K562 (cell line): ENCODE data around the gene ANKMY1. TPM values are rescaled to one million over a fixed set of nuclear protein-coding genes. Genes with fewer than 3 reads are reported as not detected.

Experiments
- ATAC-seq: fragments of 200-7000 bp; cut with Tn5 transposase; 3 replicates; pipeline ENCODE4 v1.9.1; 2020; ENCODE audit warnings: moderate library complexity
- BruUV-seq: library from RNA; stranded (reverse); fragments of 400-500 nt; replicated peaks from 2 replicates; lab custom pipeline; 2021; lab: Mats Ljungman, UMichigan
- CTCF ChIA-PET: fragments of 300-600 bp; formaldehyde crosslinking; extraction: SDS; loops from one replicate; lab custom pipeline; 2021; ENCODE audit warnings: low intra/inter-chr PET ratio; lab: Yijun Ruan, JAX
- POLR2A ChIA-PET: fragments of 300-600, 350-650 bp; sonication (Branson Sonifier 250); formaldehyde crosslinking; extraction: SDS; loops from one replicate; lab custom pipeline; 2021; ENCODE audit warnings: antibody characterized with exemption, inconsistent platforms; lab: Yijun Ruan, JAX
- DNase-seq, 4 experiments: peaks; one replicate each; pipeline versions ENCODE4 v3.0.0 to v3.0.0-alpha.2; 2011 to 2018; ENCODE audit warnings: low spot score in 3 of 4, mixed read lengths in 3 of 4; ENCODE audit errors: extremely low read depth in 1 of 4
- FAIRE-seq: peaks from 2 replicates; lab custom pipeline; 2011; peaks lifted over from hg19 to GRCh38; lab: Jason Lieb, UNC
- H2AFZ ChIP-seq: 2 replicates; pipeline ENCODE4 v1.6.0; 2011; ENCODE audit warnings: low read depth, low read length, control low read depth, inconsistent platforms
- H3K27ac ChIP-seq: fragments of 200-600 bp; 3 replicates; pipeline ENCODE4 v1.8.0; 2011; ENCODE audit warnings: low read depth, mild to moderate bottlenecking, control low read depth, inconsistent platforms, low read length, moderate library complexity, mixed read lengths; ENCODE audit errors: extremely low read depth
- H3K27me3 ChIP-seq, 2 experiments: fragments of 300-600 bp in 1 of 2; 2 replicates in 1 of 2; 3 replicates in 1 of 2; pipeline versions ENCODE4 v1.6.0 to v1.8.0; 2011; ENCODE audit warnings: inconsistent platforms in 2 of 2, low read length in 2 of 2, mild to moderate bottlenecking in 1 of 2, mixed read lengths in 1 of 2, moderate library complexity in 1 of 2; ENCODE audit not compliant: control insufficient read depth in 2 of 2, insufficient read depth in 2 of 2
- H3K36me3 ChIP-seq: fragments of 300-600 bp; 3 replicates; pipeline ENCODE4 v1.8.0; 2011; ENCODE audit warnings: mild to moderate bottlenecking, low read length, inconsistent platforms; ENCODE audit not compliant: control insufficient read depth, insufficient read depth
- H3K4me1 ChIP-seq, 2 experiments: fragments of 200-600 bp in 1 of 2; replicated peaks in 1 of 2; 2 replicates in 1 of 2; 3 replicates in 1 of 2; pipeline versions ENCODE4 v1.5.1 to v1.8.0; 2011; ENCODE audit warnings: inconsistent platforms in 2 of 2, low read length in 2 of 2, mild to moderate bottlenecking in 1 of 2, mixed read lengths in 1 of 2, moderate library complexity in 1 of 2; ENCODE audit not compliant: control insufficient read depth in 2 of 2, insufficient read depth in 2 of 2
- H3K4me2 ChIP-seq: 2 replicates; pipeline ENCODE4 v1.6.1; 2011; ENCODE audit warnings: low read length, control low read depth, inconsistent platforms, mixed read lengths; ENCODE audit not compliant: insufficient read depth
- H3K4me3 ChIP-seq: fragments of 200-600 bp; sonication (generic), shearing (Covaris generic); 2 replicates; pipeline ENCODE4 v1.5.1; 2016; ENCODE audit warnings: control low read depth, inconsistent platforms
- H3K79me2 ChIP-seq: fragments of 200-600 bp; 3 replicates; pipeline ENCODE4 v1.8.0; 2011; ENCODE audit warnings: low read length, inconsistent platforms; ENCODE audit not compliant: control insufficient read depth, insufficient read depth
- H3K9ac ChIP-seq, 2 experiments: 2 replicates each; pipeline versions ENCODE4 v1.6.0 to v1.6.1; 2011; ENCODE audit warnings: low read depth in 2 of 2, low read length in 2 of 2, control low read depth in 1 of 2, inconsistent platforms in 1 of 2, mild to moderate bottlenecking in 1 of 2, mixed read lengths in 1 of 2; ENCODE audit not compliant: insufficient read depth in 1 of 2
- H3K9me1 ChIP-seq: one replicate; pipeline ENCODE4 v1.6.0; 2011; ENCODE audit warnings: inconsistent platforms, mild to moderate bottlenecking, low read length, moderate library complexity; ENCODE audit not compliant: control insufficient read depth, insufficient read depth
- H3K9me3 ChIP-seq: replicated peaks from 2 replicates; pipeline ENCODE4 v1.5.1; 2011; ENCODE audit warnings: low read depth, low read length, inconsistent platforms; ENCODE audit not compliant: control insufficient read depth, insufficient read depth
- H4K20me1 ChIP-seq: replicated peaks from 2 replicates; pipeline ENCODE4 v1.6.1; 2011; ENCODE audit warnings: low read length, inconsistent platforms, mixed read lengths; ENCODE audit not compliant: control insufficient read depth, insufficient read depth
- BRD9 ChIP-seq: fragments of 450-650 bp; IDR thresholded peaks from 2 replicates; pipeline ENCODE4 v1.6.1; 2018; ENCODE audit warnings: low read depth; ENCODE audit not compliant: partially characterized antibody
- ETV5 ChIP-seq: sonication (generic); formaldehyde crosslinking; IDR thresholded peaks from 2 replicates; pipeline ENCODE4 v1.4.0; 2020; ENCODE audit warnings: low read depth, mild to moderate bottlenecking, missing genetic modification reagents
- FOSL1 ChIP-seq: fragments of 200-800 bp; sonication (Bioruptor generic); conservative IDR thresholded peaks from 2 replicates; pipeline ENCODE4 v1.6.1; 2016; ENCODE audit warnings: missing genetic modification characterization, missing compliant biosample characterization
- HOXB6 ChIP-seq: fragments of 250-450 bp; sonication (Bioruptor Pico); IDR thresholded peaks from 2 replicates; pipeline ENCODE4 v1.5.1; 2022; ENCODE audit warnings: mild to moderate bottlenecking, borderline replicate concordance
- MNT ChIP-seq, 2 experiments: fragments of 450-650 bp; conservative IDR thresholded peaks; 2 replicates each; pipeline ENCODE4 v1.6.1; 2017; ENCODE audit warnings: mild to moderate bottlenecking in 2 of 2, moderate library complexity in 2 of 2
- NCOR1 ChIP-seq: fragments of 450-650 bp; IDR thresholded peaks from 2 replicates; pipeline ENCODE4 v1.6.1; 2016; ENCODE audit warnings: mild to moderate bottlenecking, moderate library complexity
- POLR3G ChIP-seq: IDR thresholded peaks from 2 replicates; pipeline ENCODE4 v1.6.1; 2011; ENCODE audit not compliant: insufficient read length, insufficient replicate concordance; ENCODE audit errors: extremely low read depth
- TEAD2 ChIP-seq: fragments of 450-650 bp; IDR thresholded peaks from 2 replicates; pipeline ENCODE4 v1.6.1; 2016; ENCODE audit warnings: missing genetic modification characterization, control low read depth, missing compliant biosample characterization
- ZNF124 ChIP-seq: sonication (generic); formaldehyde crosslinking; IDR thresholded peaks from 2 replicates; pipeline ENCODE4 v1.8.1; 2022; ENCODE audit warnings: missing genetic modification reagents
- ZNF133 ChIP-seq: fragments of 250-450 bp; sonication (Bioruptor Pico); IDR thresholded peaks from 2 replicates; pipeline ENCODE4 v1.4.0; 2020; ENCODE audit warnings: mild to moderate bottlenecking
- ZNF511 ChIP-seq: sonication (generic); formaldehyde crosslinking; IDR thresholded peaks from 2 replicates; pipeline ENCODE4 v1.8.0; 2022; ENCODE audit warnings: mild to moderate bottlenecking, missing genetic modification reagents
- WGBS: fragments of 100-300 bp; shearing (Covaris generic); methylation state at CpG from one replicate; pipeline ENCODE4 v1.1.6; 2016; ENCODE audit warnings: low coverage, mixed read lengths; ENCODE audit not compliant: insufficient coverage; ENCODE audit errors: missing lambda C conversion rate; 5-methylcytosine and 5-hydroxymethylcytosine counted together
- in situ Hi-C: fragments of 300-500 bp; cut with MboI; formaldehyde crosslinking; loops from 4 replicates; pipeline ENCODE4 v1.15.0; 2018; ENCODE audit warnings: inconsistent platforms, mixed read lengths
- intact Hi-C: fragments of 100-400 bp; cut with micrococcal nuclease; formaldehyde crosslinking; loops from 2 replicates; pipeline ENCODE4 v1.14.2; 2022
- polyA plus RNA-seq, 8 experiments: library from polyadenylated mRNA; depleted of rRNA in 4 of 8; stranded (reverse) in 5 of 8; unstranded in 3 of 8; fragments of >200 nt; fragmentation: Nextera tagmentation in 2 of 8; fragmentation: Illumina TruSeq in 1 of 8; extraction: Ambion mirVana in 2 of 8; extraction: Trizol in 1 of 8; gene quantifications; 2 replicates each; pipeline versions ENCODE4 v1.2.1 to v1.2.3, GENCODE V29; 2011 to 2014; ENCODE audit warnings: inconsistent platforms in 1 of 8, missing spikeins in 1 of 8
- total RNA-seq, 7 experiments: library from RNA; depleted of rRNA in 6 of 7; stranded (reverse); fragments of >200 nt in 6 of 7; fragmentation: Illumina TruSeq in 2 of 7; extraction: Trizol in 2 of 7; gene quantifications; 2 replicates each; pipeline versions ENCODE4 v1.2.1 to v1.2.3, GENCODE V29; 2011 to 2021; ENCODE audit warnings: low replicate concordance in 1 of 7
- TF ChIP-seq, protein P1 (sequence below): IDR thresholded peaks from 2 replicates; pipeline ENCODE4 v1.6.1; 2011; ENCODE audit not compliant: insufficient read length; ENCODE audit errors: extremely low read depth
- TF ChIP-seq, protein P2 (sequence below): fragments of 450-650 bp; formaldehyde crosslinking; IDR thresholded peaks from 2 replicates; pipeline ENCODE4 v1.4.0; 2020; ENCODE audit warnings: mild to moderate bottlenecking, moderate library complexity
- TF ChIP-seq, protein P3 (sequence below), 2 experiments: fragments of 450-650 bp; IDR thresholded peaks; 2 replicates each; pipeline ENCODE4 v1.6.1; 2018; ENCODE audit warnings: mild to moderate bottlenecking in 2 of 2, low read depth in 1 of 2; ENCODE audit not compliant: partially characterized antibody in 2 of 2

Gene ANKMY1
- total and polyA plus RNA-seq, 9 of the 15 experiments (the other 6 are each of a cell fraction or from before 2014, with no cell fraction given): 0.75 to 15.1 (median 11.7) TPM

DNA sequence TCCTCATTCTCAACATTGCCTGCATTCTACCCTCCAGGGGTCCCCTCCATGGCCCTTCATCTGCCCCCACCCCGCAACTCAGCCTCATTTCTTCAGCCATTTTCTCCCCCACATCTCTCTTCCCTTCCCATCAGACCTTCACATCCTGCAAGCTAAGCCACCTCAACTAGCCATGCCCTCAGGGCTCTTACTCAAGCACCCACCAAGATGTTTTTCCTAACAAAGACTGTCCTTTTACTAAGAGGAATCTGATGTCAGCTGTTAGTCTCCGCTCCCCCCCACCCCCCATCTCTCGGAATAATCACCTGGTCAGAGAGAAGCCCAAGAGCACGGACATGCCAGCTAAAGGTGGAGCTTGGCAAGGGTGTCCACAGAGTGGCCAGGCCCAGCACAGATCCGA is 24.0 kb upstream of the ANKMY1 start:
- ChIA-PET POLR2A (no interaction called here), CTCF (no interaction called here)
- Histone ChIP-seq H4K20me1 (no peaks in the 10 kb centered on the region; the same call in 1 of the 2 replicates), H3K4me1 (peaks cover 46 to 59% of the 10 kb centered on the region in 2 experiments), H3K4me3 (no peak overlapping the region), H3K9ac (peak overlapping the region in 1 of 2 experiments; percentile 40; a peak in 1 of 4 replicates), H3K27me3 (no peaks in the 10 kb centered on the region), H3K36me3 (peaks cover 18% of the 10 kb centered on the region; the same call in 2 of the 3 replicates), H2AFZ (no peak overlapping the region), H3K4me2 (no peak overlapping the region), H3K27ac (no peak overlapping the region), H3K9me1 (peaks cover 8% of the 10 kb centered on the region), H3K9me3 (no peaks in the 10 kb centered on the region), H3K79me2 (peaks cover 45% of the 10 kb centered on the region)
- FAIRE-seq (no peak), ATAC-seq (no peak), DNase-seq (no peak)
- intact Hi-C loops: no loop called here
- WGBS: 77% methylated on average over 3 of the region's 5 CpGs
- no TSS peak for BruUV-seq
- in situ Hi-C loops: no loop called here
- TF ChIP-seq ZNF124 (CRISPR knock-in tag): no peak
- no peak for TF ChIP-seq BRD9
- no peak for TF ChIP-seq ZNF511 (CRISPR knock-in tag)
- no peak for TF ChIP-seq FOSL1
- TF ChIP-seq, protein P1, sequence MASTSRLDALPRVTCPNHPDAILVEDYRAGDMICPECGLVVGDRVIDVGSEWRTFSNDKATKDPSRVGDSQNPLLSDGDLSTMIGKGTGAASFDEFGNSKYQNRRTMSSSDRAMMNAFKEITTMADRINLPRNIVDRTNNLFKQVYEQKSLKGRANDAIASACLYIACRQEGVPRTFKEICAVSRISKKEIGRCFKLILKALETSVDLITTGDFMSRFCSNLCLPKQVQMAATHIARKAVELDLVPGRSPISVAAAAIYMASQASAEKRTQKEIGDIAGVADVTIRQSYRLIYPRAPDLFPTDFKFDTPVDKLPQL: no peak
- no peak for TF ChIP-seq NCOR1
- TF ChIP-seq MNT (conservative IDR thresholded peaks at IDR 0.05): no peak
- TF ChIP-seq, protein P2, sequence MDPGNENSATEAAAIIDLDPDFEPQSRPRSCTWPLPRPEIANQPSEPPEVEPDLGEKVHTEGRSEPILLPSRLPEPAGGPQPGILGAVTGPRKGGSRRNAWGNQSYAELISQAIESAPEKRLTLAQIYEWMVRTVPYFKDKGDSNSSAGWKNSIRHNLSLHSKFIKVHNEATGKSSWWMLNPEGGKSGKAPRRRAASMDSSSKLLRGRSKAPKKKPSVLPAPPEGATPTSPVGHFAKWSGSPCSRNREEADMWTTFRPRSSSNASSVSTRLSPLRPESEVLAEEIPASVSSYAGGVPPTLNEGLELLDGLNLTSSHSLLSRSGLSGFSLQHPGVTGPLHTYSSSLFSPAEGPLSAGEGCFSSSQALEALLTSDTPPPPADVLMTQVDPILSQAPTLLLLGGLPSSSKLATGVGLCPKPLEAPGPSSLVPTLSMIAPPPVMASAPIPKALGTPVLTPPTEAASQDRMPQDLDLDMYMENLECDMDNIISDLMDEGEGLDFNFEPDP (CRISPR knock-in tag): no peak
- TF ChIP-seq HOXB6 (CRISPR knock-in tag): no peak
- TF ChIP-seq TEAD2 (tag): no peak
- TF ChIP-seq POLR3G: no peak
- no peak for TF ChIP-seq ETV5 (CRISPR knock-in tag)
- TF ChIP-seq, protein P3, sequence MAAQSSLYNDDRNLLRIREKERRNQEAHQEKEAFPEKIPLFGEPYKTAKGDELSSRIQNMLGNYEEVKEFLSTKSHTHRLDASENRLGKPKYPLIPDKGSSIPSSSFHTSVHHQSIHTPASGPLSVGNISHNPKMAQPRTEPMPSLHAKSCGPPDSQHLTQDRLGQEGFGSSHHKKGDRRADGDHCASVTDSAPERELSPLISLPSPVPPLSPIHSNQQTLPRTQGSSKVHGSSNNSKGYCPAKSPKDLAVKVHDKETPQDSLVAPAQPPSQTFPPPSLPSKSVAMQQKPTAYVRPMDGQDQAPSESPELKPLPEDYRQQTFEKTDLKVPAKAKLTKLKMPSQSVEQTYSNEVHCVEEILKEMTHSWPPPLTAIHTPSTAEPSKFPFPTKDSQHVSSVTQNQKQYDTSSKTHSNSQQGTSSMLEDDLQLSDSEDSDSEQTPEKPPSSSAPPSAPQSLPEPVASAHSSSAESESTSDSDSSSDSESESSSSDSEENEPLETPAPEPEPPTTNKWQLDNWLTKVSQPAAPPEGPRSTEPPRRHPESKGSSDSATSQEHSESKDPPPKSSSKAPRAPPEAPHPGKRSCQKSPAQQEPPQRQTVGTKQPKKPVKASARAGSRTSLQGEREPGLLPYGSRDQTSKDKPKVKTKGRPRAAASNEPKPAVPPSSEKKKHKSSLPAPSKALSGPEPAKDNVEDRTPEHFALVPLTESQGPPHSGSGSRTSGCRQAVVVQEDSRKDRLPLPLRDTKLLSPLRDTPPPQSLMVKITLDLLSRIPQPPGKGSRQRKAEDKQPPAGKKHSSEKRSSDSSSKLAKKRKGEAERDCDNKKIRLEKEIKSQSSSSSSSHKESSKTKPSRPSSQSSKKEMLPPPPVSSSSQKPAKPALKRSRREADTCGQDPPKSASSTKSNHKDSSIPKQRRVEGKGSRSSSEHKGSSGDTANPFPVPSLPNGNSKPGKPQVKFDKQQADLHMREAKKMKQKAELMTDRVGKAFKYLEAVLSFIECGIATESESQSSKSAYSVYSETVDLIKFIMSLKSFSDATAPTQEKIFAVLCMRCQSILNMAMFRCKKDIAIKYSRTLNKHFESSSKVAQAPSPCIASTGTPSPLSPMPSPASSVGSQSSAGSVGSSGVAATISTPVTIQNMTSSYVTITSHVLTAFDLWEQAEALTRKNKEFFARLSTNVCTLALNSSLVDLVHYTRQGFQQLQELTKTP (IDR thresholded peaks at IDR 0.05; ENCODE audit: low read depth in 1 of 2, partially characterized antibody in 2 of 2): no peak
- no peak for TF ChIP-seq ZNF133 (CRISPR knock-in tag)
